ENCODE data around the gene TGFB3. TPM values are rescaled to one million over a fixed set of nuclear protein-coding genes. Genes with fewer than 3 reads are reported as not detected.

The TGFB3 gene
- total and polyA plus RNA-seq, 2 of the 13 experiments (the other 11 are each of a cell fraction or from before 2014, with no cell fraction given): 1.4 to 2.5 TPM

DNA sequence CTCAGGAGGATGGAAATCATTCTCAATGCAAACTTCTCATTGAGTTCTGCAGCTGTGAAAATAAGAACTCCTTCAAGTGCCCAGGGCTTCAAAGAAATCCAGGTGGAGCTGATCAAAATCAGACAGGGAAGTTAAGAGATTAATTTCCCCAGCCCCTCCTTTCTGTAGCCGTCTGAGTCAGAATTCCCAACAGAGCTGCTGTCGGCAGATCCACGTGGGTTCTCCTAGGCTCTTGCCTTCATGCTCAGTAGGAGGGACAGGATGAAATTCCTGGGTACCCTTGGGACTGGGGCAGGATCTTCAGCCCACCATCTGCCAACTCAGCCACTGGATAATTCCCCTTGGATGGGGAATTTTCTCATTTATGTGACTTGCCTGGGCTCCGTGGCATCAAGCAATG, 13.3 kb downstream of the TGFB3 start:
- TF ChIP-seq PCBP2 (optimal IDR thresholded peaks at IDR 0.05; ENCODE audit: low read depth, low read length, poor library complexity, severe bottlenecking) (no peak), ZBTB3 (CRISPR knock-in tag; IDR thresholded peaks at IDR 0.05; ENCODE audit: borderline replicate concordance, low read depth) (no peak)
- H3K4me2 ChIP-seq (ENCODE audit: low read depth, low read length): no peak overlapping the region
- 87% methylated on average over 3 of the region's 4 CpGs for WGBS (ENCODE audit: low lambda C conversion rate)
- no peaks in the 10 kb centered on the region for H3K9me3 ChIP-seq (ENCODE audit: low read length)
- no peak overlapping the region for H3K4me3 ChIP-seq (replicated peaks in 1 of 3; ENCODE audit: insufficient read depth in 1 of 3, low read depth in 2 of 3, low read length in 3 of 3)
- no peaks in the 10 kb centered on the region for H3K79me2 ChIP-seq (ENCODE audit: insufficient read depth, low read length)
- DNase-seq (ENCODE audit: low spot score) (no peak), ATAC-seq (no peak), FAIRE-seq (no peak)
- no peak overlapping the region for H3K9ac ChIP-seq (ENCODE audit: insufficient read depth, low read depth, low read length)
- no peaks in the 10 kb centered on the region for H3K4me1 ChIP-seq (ENCODE audit: insufficient read depth, low read length)
- intact Hi-C loops (cut with micrococcal nuclease; ENCODE audit: unreplicated experiment): no loop called here
- no peaks in the 10 kb centered on the region for H3K27me3 ChIP-seq (ENCODE audit: control insufficient read depth in 1 of 2, insufficient read depth in 2 of 2, low read length in 2 of 2)
- no peaks in the 10 kb centered on the region for H4K20me1 ChIP-seq (ENCODE audit: insufficient read depth, low read length)
- in situ Hi-C loops (cut with HindIII; ENCODE audit: extremely low pct_ligation_motif_present, low pct_unique_long_range_greater_than_20kb): no loop called here
- no peak overlapping the region for H2AFZ ChIP-seq (ENCODE audit: low read length)
- no peak overlapping the region for H3K27ac ChIP-seq (ENCODE audit: extremely low read length, insufficient read depth, low read length)
- H3K36me3 ChIP-seq (replicated peaks in 1 of 2; ENCODE audit: control insufficient read depth in 1 of 2, insufficient read depth in 2 of 2, low read length in 2 of 2): no peaks in the 10 kb centered on the region
- BruUV-seq (replicated peaks): no TSS peak
- ChIA-PET CTCF (ENCODE audit: low intra/inter-chr PET ratio, low total read pairs) (no interaction called here), POLR2A (no interaction called here)

DNA sequence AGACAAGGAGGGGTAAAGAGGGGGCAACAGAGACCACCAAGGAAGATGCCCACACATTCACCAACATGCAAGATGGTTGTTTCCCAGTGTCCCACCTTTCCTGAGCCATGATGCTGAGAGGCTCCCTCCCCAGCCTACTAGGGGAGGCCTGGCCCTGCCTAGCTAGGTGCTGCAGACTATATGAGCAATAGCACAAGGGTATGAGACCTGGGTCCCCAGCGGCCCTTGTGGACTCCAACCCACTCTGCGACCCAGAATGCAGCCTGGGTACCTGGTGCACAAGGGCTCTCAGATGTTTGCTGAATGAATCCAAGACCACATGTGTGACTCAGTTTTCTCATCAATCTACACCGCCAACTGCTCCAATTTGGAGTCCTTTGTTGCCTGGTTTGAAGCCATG, 13.9 kb downstream of the TGFB3 start:
- Histone ChIP-seq H4K20me1 (ENCODE audit: insufficient read depth, low read length) (no peaks in the 10 kb centered on the region), H2AFZ (ENCODE audit: low read length) (no peak overlapping the region), H3K9me3 (ENCODE audit: low read length) (no peaks in the 10 kb centered on the region), H3K36me3 (replicated peaks in 1 of 2; ENCODE audit: control insufficient read depth in 1 of 2, insufficient read depth in 2 of 2, low read length in 2 of 2) (no peaks in the 10 kb centered on the region), H3K4me2 (ENCODE audit: low read depth, low read length) (no peak overlapping the region), H3K4me3 (replicated peaks in 1 of 3; ENCODE audit: insufficient read depth in 1 of 3, low read depth in 2 of 3, low read length in 3 of 3) (no peak overlapping the region), H3K79me2 (ENCODE audit: insufficient read depth, low read length) (no peaks in the 10 kb centered on the region), H3K9ac (ENCODE audit: insufficient read depth, low read depth, low read length) (no peak overlapping the region), H3K27me3 (ENCODE audit: control insufficient read depth in 1 of 2, insufficient read depth in 2 of 2, low read length in 2 of 2) (no peaks in the 10 kb centered on the region), H3K27ac (ENCODE audit: extremely low read length, insufficient read depth, low read length) (no peak overlapping the region), H3K4me1 (ENCODE audit: insufficient read depth, low read length) (no peaks in the 10 kb centered on the region)
- TF ChIP-seq HOXD1 (CRISPR knock-in tag; IDR thresholded peaks at IDR 0.05): no peak
- TF ChIP-seq ZNF34 (CRISPR knock-in tag; IDR thresholded peaks at IDR 0.05; ENCODE audit: borderline replicate concordance): no peak
- no CpG with 5 or more reads among the region's 3 CpGs for WGBS (ENCODE audit: low lambda C conversion rate)
- ChIA-PET POLR2A (no interaction called here), CTCF (ENCODE audit: low intra/inter-chr PET ratio, low total read pairs) (no interaction called here)
- intact Hi-C loops (cut with micrococcal nuclease; ENCODE audit: unreplicated experiment) (no loop called here), in situ Hi-C loops (cut with HindIII; ENCODE audit: extremely low pct_ligation_motif_present, low pct_unique_long_range_greater_than_20kb) (no loop called here)
- FAIRE-seq: no peak
- ATAC-seq: no peak
- no peak for DNase-seq (ENCODE audit: low spot score)
- BruUV-seq (replicated peaks): no TSS peak
